ENCODE data around the gene SLC16A4. TPM values are rescaled to one million over a fixed set of nuclear protein-coding genes. Genes with fewer than 3 reads are reported as not detected.

Gene SLC16A4
- total RNA-seq, 2 donors from 2014 or later, result 29.8 to 48.5 TPM

GRCh38 chr1:110434946-110435345, 44.1 kb upstream of the SLC16A4 start:
- TF ChIP-seq CTCF (IDR thresholded peaks at IDR 0.05), result no peak
- no peak for ATAC-seq (ENCODE audit: insufficient number of reproducible peaks, low FRiP score, low read depth)
- Histone ChIP-seq H3K36me3 (no peaks in the 10 kb centered on the region), H3K27me3 (replicated peaks; ENCODE audit: insufficient read depth) (no peaks in the 10 kb centered on the region), H3K27ac (no peak overlapping the region), H3K4me1 (ENCODE audit: control insufficient read depth in 1 of 2, low read depth in 2 of 2) (no peaks in the 10 kb centered on the region), H3K9me3 (no peaks in the 10 kb centered on the region), H3K4me3 (no peak overlapping the region)
- no peak for DNase-seq (ENCODE audit: low spot score)

GRCh38 chr1:110433803-110434202, 43.0 kb upstream of the SLC16A4 start:
- H3K4me1 ChIP-seq (ENCODE audit: control insufficient read depth in 1 of 2, low read depth in 2 of 2), result no peaks in the 10 kb centered on the region
- no peak overlapping the region for H3K4me3 ChIP-seq
- no peak for ATAC-seq (ENCODE audit: insufficient number of reproducible peaks, low FRiP score, low read depth)
- H3K27ac ChIP-seq, result no peak overlapping the region
- H3K9me3 ChIP-seq, result no peaks in the 10 kb centered on the region
- no peaks in the 10 kb centered on the region for H3K36me3 ChIP-seq
- DNase-seq (ENCODE audit: low spot score), result no peak
- H3K27me3 ChIP-seq (replicated peaks; ENCODE audit: insufficient read depth), result no peaks in the 10 kb centered on the region
- no peak for TF ChIP-seq CTCF (IDR thresholded peaks at IDR 0.05)

- TF ChIP-seq CTCF (IDR thresholded peaks at IDR 0.05), result no peak
- ATAC-seq (ENCODE audit: insufficient number of reproducible peaks, low FRiP score, low read depth) (no peak), DNase-seq (ENCODE audit: low spot score) (no peak)
- no peaks in the 10 kb centered on the region for H3K4me1 ChIP-seq (ENCODE audit: control insufficient read depth in 1 of 2, low read depth in 2 of 2)
- H3K27me3 ChIP-seq (replicated peaks; ENCODE audit: insufficient read depth), result no peaks in the 10 kb centered on the region
- no peaks in the 10 kb centered on the region for H3K36me3 ChIP-seq
- no peak overlapping the region for H3K4me3 ChIP-seq
- no peaks in the 10 kb centered on the region for H3K9me3 ChIP-seq
- H3K27ac ChIP-seq, result no peak overlapping the region
Measured at GRCh38 chr1:110433213-110433612, 42.4 kb upstream of the SLC16A4 start.

- Histone ChIP-seq H3K36me3 (no peaks in the 10 kb centered on the region), H3K9me3 (no peaks in the 10 kb centered on the region), H3K4me3 (no peak overlapping the region), H3K4me1 (ENCODE audit: control insufficient read depth in 1 of 2, low read depth in 2 of 2) (peaks cover 0 to 3% of the 10 kb centered on the region in 2 donors), H3K27ac (no peak overlapping the region), H3K27me3 (replicated peaks; ENCODE audit: insufficient read depth) (no peaks in the 10 kb centered on the region)
- DNase-seq (ENCODE audit: low spot score) (no peak), ATAC-seq (ENCODE audit: insufficient number of reproducible peaks, low FRiP score, low read depth) (no peak)
- TF ChIP-seq CTCF (IDR thresholded peaks at IDR 0.05), result no peak
Measured at GRCh38 chr1:110430901-110431300, 40.1 kb upstream of the SLC16A4 start.

- peaks cover 0 to 8% of the 10 kb centered on the region in 2 donors for H3K4me1 ChIP-seq (ENCODE audit: control insufficient read depth in 1 of 2, low read depth in 2 of 2)
- no peak overlapping the region for H3K4me3 ChIP-seq
- TF ChIP-seq CTCF (IDR thresholded peaks at IDR 0.05), result no peak
- H3K27ac ChIP-seq, result no peak overlapping the region
- no peak for DNase-seq (ENCODE audit: low spot score)
- no peaks in the 10 kb centered on the region for H3K27me3 ChIP-seq (replicated peaks; ENCODE audit: insufficient read depth)
- no peaks in the 10 kb centered on the region for H3K36me3 ChIP-seq
- no peak for ATAC-seq (ENCODE audit: insufficient number of reproducible peaks, low FRiP score, low read depth)
- no peaks in the 10 kb centered on the region for H3K9me3 ChIP-seq
Measured at GRCh38 chr1:110430366-110430765, 39.5 kb upstream of the SLC16A4 start.
